ENCODE results near the gene ITGAE.

DNA sequence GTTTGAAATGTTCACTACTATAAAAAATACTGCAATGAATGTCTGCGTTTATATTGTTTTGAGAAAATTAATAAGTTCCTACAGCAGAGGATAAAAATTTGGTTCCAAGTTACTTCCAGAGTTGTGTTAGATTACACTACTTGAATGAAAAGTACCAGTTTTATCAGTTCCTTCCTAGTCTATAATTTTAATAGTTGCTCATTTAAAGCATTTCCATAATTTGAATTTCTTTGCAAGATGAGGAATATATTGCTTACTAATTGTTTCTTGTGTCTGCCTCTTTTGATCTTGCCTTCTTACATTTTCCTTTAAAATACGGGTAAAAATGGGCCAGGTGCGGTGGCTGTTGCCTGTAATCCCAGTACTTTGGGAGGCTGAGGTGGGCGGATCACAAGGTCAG lies 128.4 kb downstream of the ITGAE start:
- TF ChIP-seq EZH2 (IDR thresholded peaks at IDR 0.05; ENCODE audit: insufficient read depth, poor library complexity, severe bottlenecking) (no peak), EZH2phosphoT487 (IDR thresholded peaks at IDR 0.05; ENCODE audit: insufficient read depth, low read depth) (no peak)
